H1 (cell line): ENCODE results near the gene CDK4. TPM values are rescaled to one million over a fixed set of nuclear protein-coding genes. Genes with fewer than 3 reads are reported as not detected.

Experiments
- CTCF ChIA-PET: fragments of 300-600 bp; sonication (Branson Sonifier 250); formaldehyde crosslinking; loops from one replicate; lab custom pipeline; 2021; ENCODE audit not compliant: partially characterized antibody; lab: Charles Lee
- POLR2A ChIA-PET: fragments of 300-600 bp; sonication (Branson Sonifier 250); formaldehyde crosslinking; loops from one replicate; lab custom pipeline; 2021; ENCODE audit warnings: inconsistent platforms; ENCODE audit not compliant: partially characterized antibody; lab: Charles Lee
- DNase-seq, 2 experiments: peaks; one replicate each; pipeline versions ENCODE4 v3.0.0 to v3.0.0-alpha.2; 2010 to 2022; ENCODE audit warnings: low spot score in 2 of 2, low read depth in 1 of 2, mixed read lengths in 1 of 2
- FAIRE-seq: peaks from 2 replicates; lab custom pipeline; 2011; peaks lifted over from hg19 to GRCh38; lab: Jason Lieb, UNC
- H2AFZ ChIP-seq: 2 replicates; pipeline ENCODE4 v1.8.1; 2012; ENCODE audit warnings: low read length, inconsistent platforms
- H2AK5ac ChIP-seq: 2 replicates; pipeline ENCODE4 v1.6.1; 2013; ENCODE audit warnings: low read depth, low read length
- H2BK120ac ChIP-seq: replicated peaks from 2 replicates; pipeline ENCODE3; 2013; ENCODE audit warnings: low read depth, low read length, inconsistent platforms
- H2BK12ac ChIP-seq: 2 replicates; pipeline ENCODE4 v1.6.1; 2013; ENCODE audit warnings: low read depth, low read length
- H2BK15ac ChIP-seq: 2 replicates; pipeline ENCODE4 v1.6.1; 2013; ENCODE audit warnings: low read length
- H2BK20ac ChIP-seq: 2 replicates; pipeline ENCODE4 v1.6.1; 2013; ENCODE audit warnings: low read length
- H2BK5ac ChIP-seq: 2 replicates; pipeline ENCODE4 v1.6.1; 2013; ENCODE audit warnings: low read depth, low read length
- H3K14ac ChIP-seq: 2 replicates; pipeline ENCODE4 v1.6.1; 2013; ENCODE audit warnings: inconsistent platforms; ENCODE audit not compliant: insufficient read length
- H3K18ac ChIP-seq: 2 replicates; pipeline ENCODE4 v1.6.1; 2013; ENCODE audit warnings: low read length; ENCODE audit errors: extremely low read depth
- H3K23ac ChIP-seq: 2 replicates; pipeline ENCODE4 v1.6.1; 2013; ENCODE audit warnings: inconsistent platforms; ENCODE audit not compliant: insufficient read length
- H3K23me2 ChIP-seq: 2 replicates; pipeline ENCODE4 v1.6.1; 2013; ENCODE audit warnings: low read depth, low read length
- H3K27ac ChIP-seq: 2 replicates; pipeline ENCODE4 v1.6.1; 2011; ENCODE audit warnings: low read depth, low read length, inconsistent platforms
- H3K27me3 ChIP-seq, 4 experiments: replicated peaks in 1 of 4; 1 replicate in 1 of 4; 2 replicates in 3 of 4; pipeline versions ENCODE4 v1.6.1 to v1.8.1; 2011 to 2013; ENCODE audit warnings: low read length in 3 of 4, mild to moderate bottlenecking in 3 of 4, inconsistent platforms in 2 of 4, mixed read lengths in 2 of 4, moderate library complexity in 1 of 4; ENCODE audit not compliant: control insufficient read depth in 3 of 4, insufficient read depth in 3 of 4; ENCODE audit errors: extremely low read depth in 1 of 4
- H3K36me3 ChIP-seq, 4 experiments: 2 replicates each; pipeline versions ENCODE4 v1.6.1 to v1.8.1; 2011 to 2013; ENCODE audit warnings: mild to moderate bottlenecking in 4 of 4, low read length in 3 of 4, moderate library complexity in 2 of 4, control low read depth in 1 of 4, inconsistent platforms in 1 of 4; ENCODE audit not compliant: insufficient read depth in 4 of 4, control insufficient read depth in 2 of 4
- H3K4ac ChIP-seq: replicated peaks from 2 replicates; pipeline ENCODE3; 2013; ENCODE audit warnings: low read length, low read depth, mixed read lengths, inconsistent platforms; ENCODE audit not compliant: insufficient read length
- H3K4me1 ChIP-seq, 4 experiments: replicated peaks in 1 of 4; 1 replicate in 1 of 4; 2 replicates in 3 of 4; pipeline versions ENCODE4 v1.6.1 to v1.8.1; 2011 to 2013; ENCODE audit warnings: low read length in 3 of 4, inconsistent platforms in 2 of 4, mixed read lengths in 1 of 4; ENCODE audit not compliant: insufficient read depth in 4 of 4, control insufficient read depth in 3 of 4
- H3K4me2 ChIP-seq, 2 experiments: 2 replicates each; pipeline versions ENCODE4 v1.6.1 to v1.8.1; 2011 to 2013; ENCODE audit warnings: low read depth in 2 of 2, low read length in 2 of 2, control low read depth in 1 of 2, inconsistent platforms in 1 of 2, mild to moderate bottlenecking in 1 of 2; ENCODE audit not compliant: insufficient read depth in 1 of 2
- H3K4me3 ChIP-seq, 4 experiments: fragments of 200-600, 300-600 bp in 1 of 4; sonication (generic), shearing (Covaris generic), sonication (Bioruptor Twin) in 1 of 4; 2 replicates each; pipeline versions ENCODE4 v1.5.1 to v1.8.1; 2011 to 2016; ENCODE audit warnings: low read length in 4 of 4, low read depth in 3 of 4, control low read depth in 2 of 4, inconsistent platforms in 2 of 4, mild to moderate bottlenecking in 2 of 4, mixed read lengths in 1 of 4, moderate library complexity in 1 of 4; ENCODE audit not compliant: insufficient read depth in 2 of 4; ENCODE audit errors: extremely low read depth in 1 of 4
- H3K56ac ChIP-seq: replicated peaks from 2 replicates; pipeline ENCODE3; 2013; ENCODE audit warnings: low read depth, mild to moderate bottlenecking, mixed read lengths, low read length, inconsistent platforms; ENCODE audit not compliant: insufficient read length
- H3K79me1 ChIP-seq: 2 replicates; pipeline ENCODE4 v1.6.1; 2013; ENCODE audit warnings: low read depth, low read length, control low read depth
- H3K79me2 ChIP-seq, 2 experiments: 2 replicates each; pipeline versions ENCODE4 v1.6.1 to v1.8.1; 2012 to 2013; ENCODE audit warnings: low read length in 2 of 2, mild to moderate bottlenecking in 2 of 2, inconsistent platforms in 1 of 2; ENCODE audit not compliant: insufficient read depth in 2 of 2, control insufficient read depth in 1 of 2
- H3K9ac ChIP-seq, 4 experiments: replicated peaks in 1 of 4; 1 replicate in 1 of 4; 2 replicates in 3 of 4; pipeline versions ENCODE4 v1.6.1 to v1.8.1; 2011 to 2013; ENCODE audit warnings: low read depth in 3 of 4, low read length in 3 of 4, control low read depth in 2 of 4, mild to moderate bottlenecking in 2 of 4, moderate library complexity in 2 of 4, inconsistent platforms in 1 of 4; ENCODE audit errors: extremely low read depth in 1 of 4
- H3K9me3 ChIP-seq, 2 experiments: 2 replicates each; pipeline versions ENCODE4 v1.6.1 to v1.8.1; 2012 to 2013; ENCODE audit warnings: mild to moderate bottlenecking in 2 of 2, moderate library complexity in 2 of 2, control low read depth in 1 of 2, inconsistent platforms in 1 of 2, low read depth in 1 of 2, low read length in 1 of 2, mixed read lengths in 1 of 2; ENCODE audit not compliant: insufficient read depth in 2 of 2
- H4K20me1 ChIP-seq, 2 experiments: replicated peaks in 1 of 2; 2 replicates each; pipeline versions ENCODE3 to v1.8.1; 2011 to 2013; ENCODE audit warnings: inconsistent platforms in 2 of 2, low read length in 2 of 2, mild to moderate bottlenecking in 1 of 2; ENCODE audit not compliant: insufficient read depth in 2 of 2, control insufficient read depth in 1 of 2
- H4K5ac ChIP-seq: 2 replicates; pipeline ENCODE4 v1.6.1; 2013; ENCODE audit warnings: low read length, low read depth, mixed read lengths, inconsistent platforms; ENCODE audit not compliant: insufficient read length
- H4K8ac ChIP-seq: 2 replicates; pipeline ENCODE4 v1.8.0; 2013; ENCODE audit warnings: mild to moderate bottlenecking, moderate library complexity, low read length, inconsistent platforms; ENCODE audit not compliant: insufficient read depth; ENCODE audit errors: extremely low read depth
- H4K91ac ChIP-seq: replicated peaks from 2 replicates; pipeline ENCODE3; 2013; ENCODE audit warnings: low read length, mixed read lengths, inconsistent platforms; ENCODE audit not compliant: insufficient read length
- EZH2 ChIP-seq: fragments of 200-600 bp; sonication (generic); IDR thresholded peaks from 2 replicates; pipeline ENCODE4 v1.7.1; 2012; ENCODE audit warnings: low read depth, mild to moderate bottlenecking, moderate library complexity, low read length, inconsistent platforms; ENCODE audit not compliant: severe bottlenecking
- KDM4A ChIP-seq: IDR thresholded peaks from one replicate; pipeline ENCODE4 v1.7.1; 2012; ENCODE audit warnings: low read depth, mild to moderate bottlenecking, moderate library complexity, low read length, inconsistent platforms; ENCODE audit not compliant: severe bottlenecking
- RNF2 ChIP-seq: fragments of 200-900, 300-1000 bp; sonication (generic); IDR thresholded peaks from 2 replicates; pipeline ENCODE4 v1.7.1; 2016; ENCODE audit warnings: borderline replicate concordance, low read depth, mild to moderate bottlenecking, antibody characterized with exemption, low read length; ENCODE audit not compliant: poor library complexity, severe bottlenecking; ENCODE audit errors: missing control alignments
- SIN3A ChIP-seq, 2 experiments: IDR thresholded peaks in 1 of 2; conservative IDR thresholded peaks in 1 of 2; 2 replicates each; pipeline ENCODE4 v1.6.1; 2011 to 2012; ENCODE audit warnings: low read length in 2 of 2, improper control_type of control experiment in 1 of 2, low read depth in 1 of 2, mild to moderate bottlenecking in 1 of 2
- SUZ12 ChIP-seq: fragments of 200-600 bp; sonication (generic); IDR thresholded peaks from 2 replicates; pipeline ENCODE4 v1.6.1; 2012; ENCODE audit warnings: mild to moderate bottlenecking, inconsistent platforms, low read length, moderate library complexity, mixed read lengths
- WGBS, 2 experiments: shearing (Covaris generic) in 1 of 2; methylation state at CpG; one replicate each; pipeline versions ENCODE4 v1.1.6 to v1.1.7; 2013 to 2015; ENCODE audit warnings: low lambda C conversion rate in 2 of 2, mixed read lengths in 2 of 2, inconsistent platforms in 1 of 2, low coverage in 1 of 2, missing lambda C conversion rate in 1 of 2; ENCODE audit not compliant: insufficient replicate concordance in 2 of 2, insufficient coverage in 1 of 2, insufficient read length in 1 of 2; ENCODE audit errors: extremely low coverage in 1 of 2, missing lambda C conversion rate in 1 of 2; 5-methylcytosine and 5-hydroxymethylcytosine counted together
- polyA plus RNA-seq, 7 experiments: library from polyadenylated mRNA; depleted of rRNA in 3 of 7; stranded (reverse) in 5 of 7; unstranded in 2 of 7; fragments of >200 nt in 5 of 7; fragments of 200-250 nt in 2 of 7; gene quantifications; 1 replicate in 5 of 7; 2 replicates in 1 of 7; 4 replicates in 1 of 7; pipeline versions ENCODE4 v1.2.1 to v1.2.3, GENCODE V29; 2011 to 2013; ENCODE audit warnings: missing spikeins in 2 of 7, mixed read lengths in 2 of 7
- total RNA-seq: library from RNA; stranded (reverse); fragmentation: NEBNext Ultra II Directional; extraction: Animal tissue kit (Norgen Biotek cat#: 25700); gene quantifications from 2 replicates; pipeline ENCODE4 v1.2.1, GENCODE V29; 2021
- TF ChIP-seq, protein P1 (sequence below): IDR thresholded peaks from 2 replicates; pipeline ENCODE4 v1.6.1; 2011; ENCODE audit warnings: low read length, improper control_type of control experiment

CDK4 gene
- total and polyA plus RNA-seq, 2 of the 8 experiments (the other 6 are each of a cell fraction or from before 2014, with no cell fraction given), result 174 to 368 TPM

- CTCF ChIA-PET, result interaction anchor here (0.9 to 2.2 kb wide), 21 partner anchors 9 to 186 kb away, joined by 3 to 40 read pairs (median 5); partner anchors contain the start of genes ATP23, B4GALNT1, CYP27B1 and EEF1AKMT3
Measured at GRCh38 chr12:57755454-57756372, 3.6 kb upstream of the CDK4 start.

More at GRCh38 chr12:57755454-57756372, 3.6 kb upstream of the CDK4 start:
- Histone ChIP-seq H4K20me1 (peaks cover 3 to 15% of the 10 kb centered on the region in 2 experiments), H3K27ac (no peak overlapping the region), H2AK5ac (no peak overlapping the region), H2BK12ac (no peak overlapping the region), H3K4me1 (peaks cover 3 to 26% (median 7%) of the 10 kb centered on the region in 4 experiments; a peak in 6 of 7 replicates), H2BK5ac (no peak overlapping the region), H2AFZ (no peak overlapping the region), H2BK20ac (no peak overlapping the region), H2BK15ac (no peak overlapping the region), H3K23ac (no peak overlapping the region), H3K4ac (no peak overlapping the region), H4K8ac (no peak overlapping the region), H3K79me2 (peaks cover 9 to 13% of the 10 kb centered on the region in 2 experiments), H3K4me2 (peak overlapping the region; percentile 82 to 99), H4K5ac (no peak overlapping the region), H3K18ac (no peak overlapping the region; the same call in 1 of the 2 replicates), H3K36me3 (peaks cover 0 to 4% (median 3%) of the 10 kb centered on the region in 4 experiments; a peak in 5 of 8 replicates), H2BK120ac (no peak overlapping the region), H3K4me3 (peak overlapping the region; percentile 29 to 96 (median 59)), H3K23me2 (peaks cover 18% of the 10 kb centered on the region), H3K79me1 (peaks cover 10% of the 10 kb centered on the region; the same call in 1 of the 2 replicates), H3K9ac (no peak overlapping the region), H3K14ac (no peak overlapping the region), H3K56ac (no peak overlapping the region), H3K9me3 (no peaks in the 10 kb centered on the region), H3K27me3 (peaks cover 8 to 33% (median 26%) of the 10 kb centered on the region in 4 experiments), H4K91ac (no peak overlapping the region)
- POLR2A ChIA-PET, result interaction anchor here (1.0 to 3.3 kb wide), 8 partner anchors 7 to 235 kb away, joined by 3 to 25 read pairs (median 5); partner anchors contain the start of genes CYP27B1, DDIT3, EEF1AKMT3 and METTL1
- no peak for FAIRE-seq
- TF ChIP-seq KDM4A (peak; percentile 32), RNF2 (peak; percentile 48), SIN3A (conservative IDR thresholded peaks at IDR 0.05 in 1 of 2, IDR thresholded peaks at IDR 0.05 in 1 of 2; ENCODE audit: low read depth in 1 of 2, low read length in 2 of 2) (0 out of 4 replicates have a peak, but pooled peaks of 1 of the 2 experiments have one; percentile 51), EZH2 (peak; percentile 69), SUZ12 (peak; percentile 78)
- TF ChIP-seq, protein P1, sequence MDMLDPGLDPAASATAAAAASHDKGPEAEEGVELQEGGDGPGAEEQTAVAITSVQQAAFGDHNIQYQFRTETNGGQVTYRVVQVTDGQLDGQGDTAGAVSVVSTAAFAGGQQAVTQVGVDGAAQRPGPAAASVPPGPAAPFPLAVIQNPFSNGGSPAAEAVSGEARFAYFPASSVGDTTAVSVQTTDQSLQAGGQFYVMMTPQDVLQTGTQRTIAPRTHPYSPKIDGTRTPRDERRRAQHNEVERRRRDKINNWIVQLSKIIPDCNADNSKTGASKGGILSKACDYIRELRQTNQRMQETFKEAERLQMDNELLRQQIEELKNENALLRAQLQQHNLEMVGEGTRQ, result no peak
- 1% methylated on average over 28 of the region's 76 CpGs; no CpG with 5 or more reads in 1 of the 2 experiments for WGBS, 2 experiments
- DNase-seq, result peak in 1 of 2 experiments; percentile 67
